Bronchial epithelial cell (primary cell): ENCODE results near the gene POC1B. TPM values are rescaled to one million over a fixed set of nuclear protein-coding genes. Genes with fewer than 3 reads are reported as not detected.

Experiments used
- DNase-seq: peaks from one replicate; pipeline ENCODE4 v3.0.0-alpha.2; 2010; ENCODE audit warnings: low read depth
- FAIRE-seq: peaks from 2 replicates; lab custom pipeline; 2011; peaks lifted over from hg19 to GRCh38; lab: Jason Lieb, UNC
- H3K27me3 ChIP-seq: 2 replicates; pipeline ENCODE4 v1.5.1; 2011; ENCODE audit warnings: low read length; ENCODE audit not compliant: control insufficient read depth, insufficient read depth
- H3K36me3 ChIP-seq: 2 replicates; pipeline ENCODE4 v1.5.1; 2011; ENCODE audit warnings: low read length; ENCODE audit not compliant: control insufficient read depth, insufficient read depth
- H3K4me3 ChIP-seq: 2 replicates; pipeline ENCODE4 v1.5.1; 2011; ENCODE audit warnings: mild to moderate bottlenecking, low read depth, low read length, control low read depth
- total RNA-seq: library from RNA; depleted of rRNA; stranded (reverse); fragments of >200 nt; gene quantifications from 2 replicates; pipeline ENCODE4 v1.2.1, GENCODE V29; 2014
- TF ChIP-seq, protein P1 (sequence below): IDR thresholded peaks from 2 replicates; pipeline ENCODE4 v1.5.1; 2011; ENCODE audit warnings: mild to moderate bottlenecking, moderate library complexity, low read length, control low read depth, inconsistent platforms; ENCODE audit not compliant: insufficient read depth, severe bottlenecking

POC1B gene
- total RNA-seq, 1 donor from 2014 or later = 12.6 TPM

DNA sequence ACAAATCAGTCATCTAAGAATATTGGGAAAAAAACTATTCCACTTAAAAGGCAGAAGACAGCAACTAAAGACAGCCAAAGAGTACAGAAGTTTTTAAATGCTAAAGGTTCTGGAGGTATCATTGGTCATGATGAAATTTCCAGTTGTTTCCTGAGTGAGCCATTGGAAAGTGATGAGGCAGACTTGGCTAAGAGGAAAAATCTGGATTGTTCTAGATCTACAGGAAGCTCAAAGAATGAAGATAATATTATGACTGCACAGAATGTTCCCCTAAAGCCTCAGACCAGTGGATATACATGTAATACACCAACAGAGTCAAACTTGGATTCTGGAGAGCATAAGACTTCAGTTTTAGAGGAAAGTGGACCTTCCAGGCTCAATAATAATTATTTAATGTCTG, 24.1 kb downstream of the POC1B start:
- Histone ChIP-seq H3K36me3 (peaks cover 1% of the 10 kb centered on the region), H3K4me3 (no peak overlapping the region), H3K27me3 (no peaks in the 10 kb centered on the region)
- TF ChIP-seq, protein P1, sequence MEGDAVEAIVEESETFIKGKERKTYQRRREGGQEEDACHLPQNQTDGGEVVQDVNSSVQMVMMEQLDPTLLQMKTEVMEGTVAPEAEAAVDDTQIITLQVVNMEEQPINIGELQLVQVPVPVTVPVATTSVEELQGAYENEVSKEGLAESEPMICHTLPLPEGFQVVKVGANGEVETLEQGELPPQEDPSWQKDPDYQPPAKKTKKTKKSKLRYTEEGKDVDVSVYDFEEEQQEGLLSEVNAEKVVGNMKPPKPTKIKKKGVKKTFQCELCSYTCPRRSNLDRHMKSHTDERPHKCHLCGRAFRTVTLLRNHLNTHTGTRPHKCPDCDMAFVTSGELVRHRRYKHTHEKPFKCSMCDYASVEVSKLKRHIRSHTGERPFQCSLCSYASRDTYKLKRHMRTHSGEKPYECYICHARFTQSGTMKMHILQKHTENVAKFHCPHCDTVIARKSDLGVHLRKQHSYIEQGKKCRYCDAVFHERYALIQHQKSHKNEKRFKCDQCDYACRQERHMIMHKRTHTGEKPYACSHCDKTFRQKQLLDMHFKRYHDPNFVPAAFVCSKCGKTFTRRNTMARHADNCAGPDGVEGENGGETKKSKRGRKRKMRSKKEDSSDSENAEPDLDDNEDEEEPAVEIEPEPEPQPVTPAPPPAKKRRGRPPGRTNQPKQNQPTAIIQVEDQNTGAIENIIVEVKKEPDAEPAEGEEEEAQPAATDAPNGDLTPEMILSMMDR = no peak
- FAIRE-seq (no peak), DNase-seq (peak; percentile 45)

DNA sequence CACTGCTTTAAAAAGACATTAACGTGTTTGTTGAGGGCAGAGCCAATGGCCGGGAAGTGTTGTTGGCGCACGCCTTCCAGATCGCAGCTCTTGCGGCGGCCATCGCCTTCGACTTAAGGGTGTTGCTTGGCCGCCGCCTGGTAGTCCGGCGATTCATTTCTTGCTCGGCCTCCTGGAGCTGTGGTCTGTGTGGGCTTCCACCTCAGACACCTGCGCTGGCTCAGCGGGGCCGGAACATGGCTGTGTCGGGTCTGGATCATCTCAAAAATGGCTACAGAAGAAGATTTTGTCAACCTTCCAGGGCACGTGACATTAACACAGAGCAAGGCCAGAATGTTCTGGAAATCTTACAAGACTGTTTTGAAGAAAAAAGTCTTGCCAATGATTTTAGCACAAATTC, 26.0 kb downstream of the POC1B start:
- TF ChIP-seq, protein P1 = no peak
- DNase-seq (no peak), FAIRE-seq (no peak)
- Histone ChIP-seq H3K4me3 (no peak overlapping the region), H3K36me3 (peaks cover 1% of the 10 kb centered on the region), H3K27me3 (no peaks in the 10 kb centered on the region)

GRCh38 chr12:89497467-89497866, 28.4 kb downstream of the POC1B start:
- no peak for FAIRE-seq
- DNase-seq = no peak
- peaks cover 1% of the 10 kb centered on the region for H3K36me3 ChIP-seq
- H3K27me3 ChIP-seq = no peaks in the 10 kb centered on the region
- TF ChIP-seq, protein P1 = no peak
- H3K4me3 ChIP-seq = no peak overlapping the region

DNA sequence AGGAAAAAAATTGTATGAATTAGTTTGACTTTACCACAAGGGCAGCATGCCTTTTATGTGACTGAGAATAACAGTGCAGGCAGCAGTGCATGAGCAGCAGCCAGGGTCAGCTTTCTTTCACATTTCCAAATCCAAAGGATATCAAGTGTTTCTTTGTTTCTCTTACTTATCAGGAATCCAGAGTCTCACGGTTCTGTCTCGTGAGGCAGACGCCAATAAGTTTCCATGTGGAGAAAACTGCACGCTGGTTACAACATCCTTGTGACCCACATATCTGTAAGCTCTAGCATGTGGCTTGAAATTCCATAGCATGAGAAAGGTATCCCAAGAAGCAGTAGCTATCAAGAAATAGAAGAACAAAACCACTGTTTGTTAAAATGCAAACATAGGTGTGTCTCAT, 28.8 kb downstream of the POC1B start:
- DNase-seq = no peak
- H3K4me3 ChIP-seq = no peak overlapping the region
- TF ChIP-seq, protein P1 = no peak
- H3K36me3 ChIP-seq = peaks cover 1% of the 10 kb centered on the region
- FAIRE-seq = no peak
- H3K27me3 ChIP-seq = no peaks in the 10 kb centered on the region

DNA sequence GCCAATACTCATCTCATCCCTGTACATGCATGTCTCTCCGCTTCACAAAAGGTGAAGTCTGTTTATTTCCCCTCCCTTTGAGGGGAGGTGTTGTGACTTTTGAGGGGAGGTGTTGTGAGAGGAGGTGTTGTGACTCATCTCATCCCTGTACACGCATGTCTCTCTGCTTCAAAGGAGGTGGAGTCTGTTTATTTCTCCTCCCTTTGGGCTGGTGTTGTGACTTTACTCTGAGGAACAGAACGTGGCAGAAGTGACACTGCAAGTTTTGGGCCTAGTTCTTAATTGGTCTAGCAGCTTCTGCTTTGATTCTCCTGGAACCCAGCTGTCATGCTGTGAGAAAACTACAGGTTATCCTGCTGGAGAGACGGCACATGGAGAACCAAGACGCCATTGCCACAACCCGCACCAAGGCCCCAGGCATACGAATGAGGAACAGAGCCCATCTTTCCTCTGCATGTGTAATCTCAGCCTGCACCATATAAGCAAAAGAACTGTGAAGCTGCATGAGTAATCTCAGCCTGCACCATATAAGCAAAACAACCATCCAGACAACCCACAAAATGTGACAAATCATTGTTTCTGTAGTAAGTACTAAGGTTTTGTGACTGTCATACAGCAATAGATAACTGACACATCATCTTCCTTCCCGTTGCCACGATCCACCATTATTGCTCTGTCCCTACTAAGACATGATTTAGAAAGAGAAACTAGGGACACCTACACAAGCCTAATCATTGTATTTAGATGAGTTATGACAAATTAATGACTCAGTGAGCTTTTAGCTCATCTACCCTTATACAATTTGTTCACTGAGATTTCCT, 31.2 kb downstream of the POC1B start:
- no peak overlapping the region for H3K4me3 ChIP-seq
- H3K27me3 ChIP-seq = no peaks in the 10 kb centered on the region
- no peak for FAIRE-seq
- TF ChIP-seq, protein P1 = no peak
- peak; percentile 77 for DNase-seq
- peaks cover 2% of the 10 kb centered on the region for H3K36me3 ChIP-seq
